K562 (cell line): Measurements from ENCODE around the gene SLC29A3. TPM values are rescaled to one million over a fixed set of nuclear protein-coding genes. Genes with fewer than 3 reads are reported as not detected.

ENCODE experiments used
- BRF2 ChIP-seq: IDR thresholded peaks from 3 replicates; pipeline ENCODE4 v1.6.1; 2011; ENCODE audit warnings: borderline replicate concordance, mild to moderate bottlenecking; ENCODE audit not compliant: insufficient read length, insufficient read depth
- CBX3 ChIP-seq, 2 experiments: IDR thresholded peaks; 1 replicate in 1 of 2; 2 replicates in 1 of 2; pipeline ENCODE4 v1.6.1; 2012; ENCODE audit warnings: inconsistent platforms in 2 of 2, low read length in 2 of 2, borderline replicate concordance in 1 of 2, control low read depth in 1 of 2
- DNMT1 ChIP-seq: fragments of 450-650 bp; IDR thresholded peaks from 2 replicates; pipeline ENCODE4 v1.6.1; 2016; ENCODE audit warnings: antibody characterized with exemption, mild to moderate bottlenecking
- FOS ChIP-seq: IDR thresholded peaks from 3 replicates; pipeline ENCODE4 v1.6.1; 2011; ENCODE audit not compliant: insufficient read length; ENCODE audit errors: extremely low read depth
- HCFC1 ChIP-seq: IDR thresholded peaks from 2 replicates; pipeline ENCODE4 v1.6.1; 2012; ENCODE audit warnings: low read depth, low read length, improper control_type of control experiment
- HEY1 ChIP-seq: fragments of 250-450 bp; sonication (Bioruptor Pico); IDR thresholded peaks from 2 replicates; pipeline ENCODE4 v1.5.0; 2020; ENCODE audit warnings: mild to moderate bottlenecking, moderate library complexity, borderline replicate concordance
- KDM1A ChIP-seq, 2 experiments: fragments of 450-650 bp; IDR thresholded peaks; 2 replicates each; pipeline ENCODE4 v1.6.1; 2016; ENCODE audit warnings: mild to moderate bottlenecking in 2 of 2
- PTRF ChIP-seq: fragments of 450-650 bp; IDR thresholded peaks from 2 replicates; pipeline ENCODE4 v1.6.1; 2016; ENCODE audit warnings: mild to moderate bottlenecking, missing genetic modification characterization, missing compliant biosample characterization
- RBM25 ChIP-seq: fragments of 200-400 bp; formaldehyde crosslinking; IDR thresholded peaks from 2 replicates; pipeline ENCODE4 v1.6.1; 2018; ENCODE audit warnings: low read length, low read depth, moderate library complexity; ENCODE audit not compliant: severe bottlenecking
- RNF219 ChIP-seq: fragments of 250-450 bp; sonication (Bioruptor Pico); IDR thresholded peaks from 2 replicates; pipeline ENCODE4 v1.5.0; 2022; ENCODE audit warnings: mild to moderate bottlenecking
- SNAPC5 ChIP-seq: fragments of 250-450 bp; sonication (Bioruptor Pico); IDR thresholded peaks from 2 replicates; pipeline ENCODE4 v1.8.0; 2021; ENCODE audit warnings: moderate library complexity, mild to moderate bottlenecking, inconsistent platforms
- SRSF7 ChIP-seq: fragments of 200-400 bp; formaldehyde crosslinking; optimal IDR thresholded peaks from 2 replicates; pipeline ENCODE3; 2017; ENCODE audit warnings: mild to moderate bottlenecking, low read depth, low read length
- ZBTB5 ChIP-seq: fragments of 450-650 bp; IDR thresholded peaks from 2 replicates; pipeline ENCODE4 v1.6.1; 2017; ENCODE audit warnings: antibody characterized with exemption
- ZC3H8 ChIP-seq: fragments of 450-650 bp; IDR thresholded peaks from 2 replicates; pipeline ENCODE4 v1.6.1; 2017
- ZNF12 ChIP-seq: sonication (generic); formaldehyde crosslinking; IDR thresholded peaks from 2 replicates; pipeline ENCODE4 v1.4.0; 2020; ENCODE audit warnings: mild to moderate bottlenecking, missing genetic modification reagents
- ZNF121 ChIP-seq: sonication (generic); formaldehyde crosslinking; conservative IDR thresholded peaks from 2 replicates; pipeline ENCODE4 v1.8.0; 2022; ENCODE audit warnings: missing genetic modification reagents
- ZNF224 ChIP-seq: sonication (generic); formaldehyde crosslinking; IDR thresholded peaks from 2 replicates; pipeline ENCODE4 v1.8.0; 2022; ENCODE audit warnings: mild to moderate bottlenecking, missing genetic modification reagents
- ZNF766 ChIP-seq: fragments of 200-800 bp; sonication (Bioruptor generic); conservative IDR thresholded peaks from 2 replicates; pipeline ENCODE4 v1.6.1; 2016; ENCODE audit warnings: missing genetic modification characterization, missing compliant biosample characterization
- ZNF778 ChIP-seq: fragments of 450-650 bp; formaldehyde crosslinking; IDR thresholded peaks from 2 replicates; pipeline ENCODE4 v1.4.0; 2020; ENCODE audit warnings: mild to moderate bottlenecking, moderate library complexity
- polyA plus RNA-seq, 8 experiments: library from polyadenylated mRNA; depleted of rRNA in 4 of 8; stranded (reverse) in 5 of 8; unstranded in 3 of 8; fragments of >200 nt; fragmentation: Nextera tagmentation in 2 of 8; fragmentation: Illumina TruSeq in 1 of 8; extraction: Ambion mirVana in 2 of 8; extraction: Trizol in 1 of 8; gene quantifications; 2 replicates each; pipeline versions ENCODE4 v1.2.1 to v1.2.3, GENCODE V29; 2011 to 2014; ENCODE audit warnings: inconsistent platforms in 1 of 8, missing spikeins in 1 of 8
- total RNA-seq, 7 experiments: library from RNA; depleted of rRNA in 6 of 7; stranded (reverse); fragments of >200 nt in 6 of 7; fragmentation: Illumina TruSeq in 2 of 7; extraction: Trizol in 2 of 7; gene quantifications; 2 replicates each; pipeline versions ENCODE4 v1.2.1 to v1.2.3, GENCODE V29; 2011 to 2021; ENCODE audit warnings: low replicate concordance in 1 of 7

SLC29A3 gene
- total and polyA plus RNA-seq, 9 of the 15 experiments (the other 6 are each of a cell fraction or from before 2014, with no cell fraction given): 2.1 to 10.7 (median 4.6) TPM

- TF ChIP-seq BRF2: no peak
- TF ChIP-seq RBM25: peak; percentile 98
- no peak for TF ChIP-seq ZNF224 (CRISPR knock-in tag)
- TF ChIP-seq DNMT1: no peak
- TF ChIP-seq ZNF778 (CRISPR knock-in tag): no peak
- TF ChIP-seq ZBTB5: peak; percentile 11; the same call in 1 of the 2 replicates
- no peak for TF ChIP-seq ZC3H8
- TF ChIP-seq KDM1A (IDR thresholded peaks at IDR 0.05): peak in 1 of 2 experiments; percentile 99; a peak in 3 of 4 replicates
- TF ChIP-seq SNAPC5 (CRISPR knock-in tag): no peak
- TF ChIP-seq HCFC1: peak; percentile 44; the same call in 1 of the 2 replicates
- no peak for TF ChIP-seq PTRF
- TF ChIP-seq CBX3 (IDR thresholded peaks at IDR 0.05; ENCODE audit: borderline replicate concordance in 1 of 2, low read length in 2 of 2): peak in 1 of 2 experiments; percentile 98; a peak in 2 of 3 replicates
- TF ChIP-seq FOS: no peak
- TF ChIP-seq ZNF766 (CRISPR knock-in tag): 0 out of 2 replicates have a peak, but pooled peaks have one; percentile 27
- TF ChIP-seq RNF219 (CRISPR knock-in tag): no peak
- no peak for TF ChIP-seq ZNF121 (CRISPR knock-in tag)
- no peak for TF ChIP-seq SRSF7
- no peak for TF ChIP-seq HEY1
- no peak for TF ChIP-seq ZNF12
- TF ChIP-seq, all 486 proteins: peak for 168
These were observed at the start of gene SLC29A3 (continued) for GRCh38 chr10:71319042-71319799.
